ENCODE measurements around the gene GIT1. TPM values are rescaled to one million over a fixed set of nuclear protein-coding genes. Genes with fewer than 3 reads are reported as not detected.

GIT1 gene
- total and polyA plus RNA-seq, 2 of the 13 experiments (the other 11 are each of a cell fraction or from before 2014, with no cell fraction given), result 14.2 to 30.8 TPM

- TF ChIP-seq ZNF598 (CRISPR knock-in tag; IDR thresholded peaks at IDR 0.05; ENCODE audit: borderline replicate concordance), result 0 out of 2 replicates have a peak, but pooled peaks have one; percentile 17
- TF ChIP-seq ZNF780A (CRISPR knock-in tag; IDR thresholded peaks at IDR 0.05), result no peak
- TF ChIP-seq ZNF281 (CRISPR knock-in tag; IDR thresholded peaks at IDR 0.05; ENCODE audit: borderline replicate concordance), result 0 out of 2 replicates have a peak, but pooled peaks have one; percentile 20
- no peak for TF ChIP-seq ZC3H4 (CRISPR knock-in tag; IDR thresholded peaks at IDR 0.05; ENCODE audit: borderline replicate concordance)
- TF ChIP-seq ZFYVE20 (CRISPR knock-in tag; IDR thresholded peaks at IDR 0.05; ENCODE audit: borderline replicate concordance, low read depth), result no peak
- TF ChIP-seq SIN3B (IDR thresholded peaks at IDR 0.05; ENCODE audit: low read length), result no peak; the same call in 1 of the 2 replicates
- TF ChIP-seq ZNF564 (CRISPR knock-in tag; IDR thresholded peaks at IDR 0.05), result peak; percentile 52; the same call in 1 of the 2 replicates
- TF ChIP-seq ARID3A (IDR thresholded peaks at IDR 0.05; ENCODE audit: low read depth, low read length), result no peak
- no peak for TF ChIP-seq RBM22 (optimal IDR thresholded peaks at IDR 0.05; ENCODE audit: low read length)
- TF ChIP-seq ZNF543 (CRISPR knock-in tag; IDR thresholded peaks at IDR 0.05), result 0 out of 2 replicates have a peak, but pooled peaks have one; percentile 3
- TF ChIP-seq NFRKB (IDR thresholded peaks at IDR 0.05), result no peak
- TF ChIP-seq LCORL (IDR thresholded peaks at IDR 0.05), result no peak
- TF ChIP-seq LCORL (CRISPR knock-in tag; IDR thresholded peaks at IDR 0.05), result peak; percentile 25; the same call in 1 of the 2 replicates
- TF ChIP-seq HHEX (CRISPR knock-in tag; IDR thresholded peaks at IDR 0.05), result no peak
- peak; percentile 63; the same call in 1 of the 2 replicates for TF ChIP-seq KLF6 (CRISPR knock-in tag; IDR thresholded peaks at IDR 0.05)
- peak; percentile 53; the same call in 1 of the 2 replicates for TF ChIP-seq ZNF747 (CRISPR knock-in tag; IDR thresholded peaks at IDR 0.05; ENCODE audit: borderline replicate concordance)
- no peak for TF ChIP-seq ZNF597 (CRISPR knock-in tag; IDR thresholded peaks at IDR 0.05)
- TF ChIP-seq HDAC1 (CRISPR knock-in tag; IDR thresholded peaks at IDR 0.05), result peak; percentile 31; the same call in 1 of the 2 replicates
- TF ChIP-seq ZNF234 (CRISPR knock-in tag; conservative IDR thresholded peaks at IDR 0.05), result peak; percentile 70; the same call in 1 of the 2 replicates
- no peak for TF ChIP-seq ESRRA (CRISPR knock-in tag; IDR thresholded peaks at IDR 0.05; ENCODE audit: low read depth)
- peak; percentile 53 for TF ChIP-seq SALL1 (CRISPR knock-in tag; IDR thresholded peaks at IDR 0.05)
- TF ChIP-seq ZNF574 (CRISPR knock-in tag; IDR thresholded peaks at IDR 0.05), result peak; percentile 2; the same call in 1 of the 2 replicates
- TF ChIP-seq ZNF547 (CRISPR knock-in tag; IDR thresholded peaks at IDR 0.05), result 0 out of 2 replicates have a peak, but pooled peaks have one; percentile 17
Observed at GRCh38 chr17:29591146-29591736, 1.8 kb upstream of the GIT1 start (continued).
